ENCODE measurements around the gene PANK2.

Gene PANK2

DNA sequence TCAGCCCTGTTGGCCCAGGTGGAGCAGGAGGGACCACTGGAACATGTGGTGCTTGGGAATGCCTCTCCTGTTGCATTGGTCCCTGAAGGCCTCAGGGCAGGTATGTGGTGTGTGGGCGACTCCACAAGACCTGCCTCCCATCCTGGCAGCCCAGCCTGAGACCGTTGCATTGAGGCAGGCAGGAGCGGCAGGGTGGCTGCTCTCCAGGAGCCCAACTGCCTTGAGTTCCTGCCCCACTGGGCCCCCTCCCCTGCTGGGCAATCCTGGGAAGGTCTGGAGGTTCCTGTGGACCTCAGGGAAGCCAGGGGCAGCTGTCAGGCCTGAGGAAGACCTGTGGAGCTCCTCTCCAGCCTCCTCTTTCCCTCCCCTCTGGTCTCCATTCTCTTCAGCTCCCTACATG, 22.7 kb upstream of the PANK2 start:
- H3K4me1 ChIP-seq = no peaks in the 10 kb centered on the region
- H3K36me3 ChIP-seq = peaks cover 44% of the 10 kb centered on the region
- DNase-seq = no peak
- H3K4me3 ChIP-seq (ENCODE audit: low read depth, low read length) = no peak overlapping the region
- no peaks in the 10 kb centered on the region for H3K27me3 ChIP-seq
- no peaks in the 10 kb centered on the region for H3K9me3 ChIP-seq
- TF ChIP-seq, protein P1, sequence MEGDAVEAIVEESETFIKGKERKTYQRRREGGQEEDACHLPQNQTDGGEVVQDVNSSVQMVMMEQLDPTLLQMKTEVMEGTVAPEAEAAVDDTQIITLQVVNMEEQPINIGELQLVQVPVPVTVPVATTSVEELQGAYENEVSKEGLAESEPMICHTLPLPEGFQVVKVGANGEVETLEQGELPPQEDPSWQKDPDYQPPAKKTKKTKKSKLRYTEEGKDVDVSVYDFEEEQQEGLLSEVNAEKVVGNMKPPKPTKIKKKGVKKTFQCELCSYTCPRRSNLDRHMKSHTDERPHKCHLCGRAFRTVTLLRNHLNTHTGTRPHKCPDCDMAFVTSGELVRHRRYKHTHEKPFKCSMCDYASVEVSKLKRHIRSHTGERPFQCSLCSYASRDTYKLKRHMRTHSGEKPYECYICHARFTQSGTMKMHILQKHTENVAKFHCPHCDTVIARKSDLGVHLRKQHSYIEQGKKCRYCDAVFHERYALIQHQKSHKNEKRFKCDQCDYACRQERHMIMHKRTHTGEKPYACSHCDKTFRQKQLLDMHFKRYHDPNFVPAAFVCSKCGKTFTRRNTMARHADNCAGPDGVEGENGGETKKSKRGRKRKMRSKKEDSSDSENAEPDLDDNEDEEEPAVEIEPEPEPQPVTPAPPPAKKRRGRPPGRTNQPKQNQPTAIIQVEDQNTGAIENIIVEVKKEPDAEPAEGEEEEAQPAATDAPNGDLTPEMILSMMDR (IDR thresholded peaks at IDR 0.05; ENCODE audit: low read depth, low read length) = no peak

GRCh38 chr20:3867802-3868201, 21.4 kb upstream of the PANK2 start:
- H3K4me3 ChIP-seq (ENCODE audit: low read depth, low read length) = no peak overlapping the region
- H3K36me3 ChIP-seq = peaks cover 31% of the 10 kb centered on the region
- H3K9me3 ChIP-seq = no peaks in the 10 kb centered on the region
- TF ChIP-seq, protein P1 (IDR thresholded peaks at IDR 0.05; ENCODE audit: low read depth, low read length) = no peak
- no peaks in the 10 kb centered on the region for H3K4me1 ChIP-seq
- no peak for DNase-seq
- H3K27me3 ChIP-seq = no peaks in the 10 kb centered on the region

GRCh38 chr20:3869839-3870634, 19.1 kb upstream of the PANK2 start:
- TF ChIP-seq, protein P1 (IDR thresholded peaks at IDR 0.05; ENCODE audit: low read depth, low read length) = no peak
- Histone ChIP-seq H3K36me3 (peaks cover 19% of the 10 kb centered on the region), H3K4me1 (no peaks in the 10 kb centered on the region; the same call in 1 of the 2 replicates), H3K27me3 (no peaks in the 10 kb centered on the region), H3K9me3 (no peaks in the 10 kb centered on the region), H3K4me3 (ENCODE audit: low read depth, low read length) (no peak overlapping the region)
- no peak for DNase-seq

GRCh38 chr20:3871550-3872265, 17.5 kb upstream of the PANK2 start:
- Histone ChIP-seq H3K4me1 (no peaks in the 10 kb centered on the region; the same call in 1 of the 2 replicates), H3K36me3 (peaks cover 11% of the 10 kb centered on the region), H3K27me3 (no peaks in the 10 kb centered on the region), H3K4me3 (ENCODE audit: low read depth, low read length) (no peak overlapping the region), H3K9me3 (no peaks in the 10 kb centered on the region)
- peak; percentile 41 for DNase-seq
- TF ChIP-seq, protein P1 (IDR thresholded peaks at IDR 0.05; ENCODE audit: low read depth, low read length) = no peak

DNA sequence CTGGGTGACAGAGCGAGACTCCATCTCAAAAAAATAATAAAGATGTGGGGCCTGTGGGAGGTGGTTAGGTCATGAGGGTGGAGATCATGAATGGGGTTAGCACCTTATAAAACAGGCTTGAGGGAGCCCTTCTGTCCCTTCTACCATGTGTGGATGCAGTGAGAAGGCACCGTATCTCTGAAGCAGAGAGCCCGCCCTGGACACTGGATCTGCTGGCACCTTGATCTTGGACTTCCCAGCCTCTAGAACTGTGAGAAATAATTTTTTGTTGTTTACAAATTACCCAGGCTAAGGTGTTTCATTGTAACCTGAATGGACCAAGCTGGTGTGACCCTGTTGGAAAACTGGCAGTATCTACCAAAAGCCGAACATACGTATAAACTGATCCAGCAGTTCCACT, 15.7 kb upstream of the PANK2 start:
- TF ChIP-seq, protein P1 (IDR thresholded peaks at IDR 0.05; ENCODE audit: low read depth, low read length) = no peak
- Histone ChIP-seq H3K36me3 (peaks cover 12% of the 10 kb centered on the region), H3K9me3 (no peaks in the 10 kb centered on the region), H3K27me3 (no peaks in the 10 kb centered on the region), H3K4me3 (ENCODE audit: low read depth, low read length) (no peak overlapping the region), H3K4me1 (no peaks in the 10 kb centered on the region; the same call in 1 of the 2 replicates)
- DNase-seq = no peak
